OCI-LY3 (cell line): ENCODE results near the gene EHMT1.

Source experiments
- EZH2phosphoT487 ChIP-seq: fragments of 200-600 bp; shearing (Covaris generic); IDR thresholded peaks from 2 replicates; pipeline ENCODE4 v1.6.1; 2018; ENCODE audit warnings: antibody characterized with exemption, mixed run types, low read depth
- TF ChIP-seq, protein P1 (sequence below): fragments of 200-600, 300-600 bp; sonication (generic); IDR thresholded peaks from 2 replicates; pipeline ENCODE4 v1.5.1; 2014; ENCODE audit warnings: antibody characterized with exemption, low read length, low read depth

DNA sequence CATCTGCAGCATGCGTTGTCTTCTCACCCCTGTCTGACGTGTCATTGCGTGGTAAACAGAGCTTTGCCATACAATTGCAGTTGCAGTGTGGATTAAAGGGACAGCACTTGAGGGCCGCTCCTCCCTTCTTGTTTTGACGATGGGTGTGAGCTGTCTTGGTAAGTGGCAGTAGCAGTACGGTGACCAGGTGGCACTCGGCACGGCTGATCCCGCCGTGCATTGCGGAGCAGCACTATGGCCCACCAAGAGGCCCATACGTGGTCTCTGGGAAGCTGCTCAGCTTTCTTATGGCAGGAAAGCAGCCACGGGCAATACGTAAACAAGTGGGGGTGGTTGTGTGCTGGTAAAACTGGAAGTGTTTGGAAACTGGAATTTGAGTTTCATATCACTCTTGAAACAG, 25.1 kb downstream of the EHMT1 start:
- TF ChIP-seq, protein P1, sequence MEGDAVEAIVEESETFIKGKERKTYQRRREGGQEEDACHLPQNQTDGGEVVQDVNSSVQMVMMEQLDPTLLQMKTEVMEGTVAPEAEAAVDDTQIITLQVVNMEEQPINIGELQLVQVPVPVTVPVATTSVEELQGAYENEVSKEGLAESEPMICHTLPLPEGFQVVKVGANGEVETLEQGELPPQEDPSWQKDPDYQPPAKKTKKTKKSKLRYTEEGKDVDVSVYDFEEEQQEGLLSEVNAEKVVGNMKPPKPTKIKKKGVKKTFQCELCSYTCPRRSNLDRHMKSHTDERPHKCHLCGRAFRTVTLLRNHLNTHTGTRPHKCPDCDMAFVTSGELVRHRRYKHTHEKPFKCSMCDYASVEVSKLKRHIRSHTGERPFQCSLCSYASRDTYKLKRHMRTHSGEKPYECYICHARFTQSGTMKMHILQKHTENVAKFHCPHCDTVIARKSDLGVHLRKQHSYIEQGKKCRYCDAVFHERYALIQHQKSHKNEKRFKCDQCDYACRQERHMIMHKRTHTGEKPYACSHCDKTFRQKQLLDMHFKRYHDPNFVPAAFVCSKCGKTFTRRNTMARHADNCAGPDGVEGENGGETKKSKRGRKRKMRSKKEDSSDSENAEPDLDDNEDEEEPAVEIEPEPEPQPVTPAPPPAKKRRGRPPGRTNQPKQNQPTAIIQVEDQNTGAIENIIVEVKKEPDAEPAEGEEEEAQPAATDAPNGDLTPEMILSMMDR: no peak
- TF ChIP-seq EZH2phosphoT487: no peak
